H54 (cell line): ENCODE measurements around the gene HHATL.

Source experiments
- DNase-seq: peaks from one replicate; pipeline ENCODE4 v3.0.0; 2011; ENCODE audit warnings: low spot score, mixed read lengths; ENCODE audit not compliant: insufficient read length
- FAIRE-seq: peaks from 3 replicates; lab custom pipeline; 2011; peaks lifted over from hg19 to GRCh38; lab: Jason Lieb, UNC
- POLR2A ChIP-seq: IDR thresholded peaks from 2 replicates; pipeline ENCODE4 v1.6.1; 2011; ENCODE audit warnings: low read depth, mild to moderate bottlenecking, low read length

The HHATL gene

DNA sequence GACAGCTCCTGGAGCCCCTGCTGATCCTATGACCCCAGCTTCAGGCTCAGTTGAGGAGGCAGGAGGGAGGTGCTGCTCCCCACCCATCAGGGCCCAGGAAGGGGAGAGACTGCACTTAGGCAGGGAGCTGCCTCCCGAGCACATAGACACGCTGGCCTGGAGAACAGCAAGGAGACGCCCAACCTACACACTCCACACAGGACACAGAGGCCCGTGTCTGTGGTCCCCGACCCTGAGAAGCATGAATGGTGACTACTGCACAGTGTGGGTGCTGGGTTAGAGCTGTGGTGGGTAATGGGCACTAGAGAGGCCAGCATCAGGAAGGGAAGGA is 1.1 kb upstream of the HHATL start:
- FAIRE-seq (no peak), DNase-seq (no peak)
- no peak for TF ChIP-seq POLR2A

DNA sequence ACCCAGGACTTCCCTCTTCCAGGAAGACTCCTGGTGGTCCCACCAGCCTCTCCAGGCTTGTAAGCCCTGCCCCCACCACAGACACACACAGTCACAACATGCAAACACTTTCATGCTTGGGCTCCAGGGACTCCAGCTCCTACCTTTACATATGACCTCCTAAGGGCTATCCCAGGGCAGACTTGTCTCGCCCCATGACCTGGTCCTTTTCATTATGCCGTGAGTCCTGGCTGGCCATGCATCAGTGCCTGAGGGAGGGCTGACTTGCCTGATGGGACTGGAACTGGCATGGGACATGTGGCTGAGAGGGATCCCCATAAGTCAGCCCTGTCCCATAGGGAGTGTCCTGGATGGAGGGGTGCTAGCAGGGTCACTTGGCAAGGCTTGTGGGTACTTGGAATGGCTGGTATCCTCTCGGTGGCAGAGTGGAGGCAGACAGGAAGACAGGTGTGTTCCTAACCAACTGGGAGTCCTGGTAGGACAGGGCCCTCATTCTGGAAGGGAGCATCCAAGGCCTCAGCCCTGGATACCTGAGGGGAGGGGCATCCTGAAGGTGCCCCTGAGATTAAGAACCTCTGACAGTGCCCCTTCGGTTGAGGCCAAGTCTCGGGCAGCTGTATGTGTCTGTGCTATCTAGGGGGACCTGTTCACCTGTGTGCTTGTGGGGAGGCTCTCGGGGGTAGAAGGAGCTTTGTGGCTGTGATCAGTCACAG is 540 bp upstream of the HHATL start:
- DNase-seq (no peak), FAIRE-seq (no peak)
- no peak for TF ChIP-seq POLR2A

DNA sequence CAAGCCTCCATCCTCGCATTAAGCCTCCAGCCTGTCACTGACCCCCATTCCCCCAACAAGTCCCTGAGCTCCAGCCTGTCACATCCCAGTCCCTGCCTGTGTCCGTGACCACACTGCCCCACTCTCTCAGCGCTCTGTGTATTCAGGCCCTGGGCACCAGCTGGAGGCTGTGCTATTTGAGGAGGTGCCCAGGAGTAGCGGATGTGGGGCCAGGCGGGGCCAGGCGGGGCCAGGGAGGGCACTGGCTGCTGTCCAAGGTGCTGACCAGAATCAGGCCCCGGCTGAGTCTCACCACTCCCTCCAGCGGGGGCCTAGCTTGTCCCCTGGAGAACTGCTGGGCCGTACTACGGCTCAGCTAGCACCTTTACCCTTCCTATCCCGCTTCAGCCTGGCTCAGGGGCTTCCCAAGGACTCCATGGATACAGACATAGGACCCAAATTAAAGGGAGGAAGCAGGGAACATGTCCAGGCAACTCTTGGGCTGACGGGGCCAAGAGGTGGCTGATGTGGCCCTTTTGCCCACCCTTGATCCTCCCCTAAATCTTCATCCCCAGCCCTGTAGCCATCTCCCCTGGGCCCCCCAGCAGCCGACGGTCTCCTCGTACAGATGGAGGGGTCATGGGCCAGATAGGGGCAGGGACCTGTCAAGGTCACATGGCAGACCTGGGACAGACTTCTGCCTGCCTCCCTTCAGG is 1.1 kb downstream of the HHATL start:
- no peak for TF ChIP-seq POLR2A
- no peak for FAIRE-seq
- DNase-seq = peak; percentile 83

DNA sequence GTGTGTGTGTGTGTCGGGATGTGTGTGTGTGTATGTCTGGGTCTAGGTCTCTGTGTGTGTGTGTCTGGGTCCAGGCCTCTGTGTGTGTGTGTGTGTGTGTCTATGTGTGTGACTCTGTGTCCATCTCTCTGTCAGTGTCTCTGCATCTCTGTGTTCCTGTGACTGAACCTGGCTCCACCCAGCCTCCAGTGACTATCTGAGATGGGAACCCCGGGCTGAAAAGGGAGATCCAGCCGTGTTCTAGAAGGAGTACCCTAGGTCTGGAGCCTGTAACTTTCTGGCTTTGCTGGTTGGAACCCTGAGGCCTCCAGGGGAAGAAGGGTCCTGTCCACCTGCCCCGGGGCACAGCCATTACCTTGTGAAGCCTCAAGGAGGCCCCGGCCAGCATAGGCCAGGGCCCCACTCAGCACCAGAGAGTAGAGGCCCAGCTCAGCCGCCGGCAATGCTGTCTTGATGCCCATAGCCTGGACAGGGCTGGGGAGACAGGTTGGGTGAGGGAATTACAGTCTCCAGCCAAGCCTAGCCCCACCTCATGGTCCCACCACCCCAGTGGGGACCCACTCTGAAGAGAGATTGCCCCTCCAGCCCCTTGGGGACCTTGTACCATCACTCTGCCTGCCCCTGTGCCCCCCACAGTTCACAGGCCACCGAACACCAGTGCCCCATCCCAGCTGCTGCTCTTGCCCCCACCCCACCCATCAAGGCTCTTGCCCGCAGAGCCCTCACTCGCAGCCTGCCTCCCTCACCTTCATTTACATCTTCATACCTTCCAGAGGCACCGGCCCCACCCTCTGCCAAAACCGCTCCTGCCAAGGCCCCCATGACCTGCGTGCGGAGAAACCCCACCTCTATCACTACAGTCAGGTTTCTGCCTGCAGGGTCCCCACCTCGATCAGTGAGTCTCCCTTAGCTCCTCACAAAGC is 2.0 kb downstream of the HHATL start:
- no peak for TF ChIP-seq POLR2A
- DNase-seq (no peak), FAIRE-seq (no peak)

DNA sequence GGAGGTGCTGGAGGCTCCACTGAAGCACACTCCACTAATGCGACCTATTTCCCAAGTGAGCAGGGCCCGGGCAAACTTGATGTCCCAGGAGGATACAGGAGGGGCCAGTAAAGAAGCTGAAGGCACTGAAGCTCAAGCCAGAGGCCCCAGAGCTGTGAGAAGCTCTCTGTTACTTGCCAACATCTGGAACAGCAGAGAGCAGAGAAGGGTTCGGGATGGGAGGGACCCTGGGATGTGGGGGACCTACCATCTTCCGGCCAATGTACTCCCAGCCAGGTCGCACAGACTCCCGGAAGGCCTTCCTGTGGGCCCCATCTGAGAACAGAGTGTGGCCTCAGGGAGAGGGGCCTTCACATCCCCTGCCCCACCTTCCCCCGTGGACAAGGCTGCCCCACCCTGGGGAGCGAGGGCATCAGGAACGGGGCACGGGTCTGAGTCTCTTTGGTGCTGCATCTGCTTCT is 3.1 kb downstream of the HHATL start:
- no peak for DNase-seq
- no peak for TF ChIP-seq POLR2A
- no peak for FAIRE-seq

DNA sequence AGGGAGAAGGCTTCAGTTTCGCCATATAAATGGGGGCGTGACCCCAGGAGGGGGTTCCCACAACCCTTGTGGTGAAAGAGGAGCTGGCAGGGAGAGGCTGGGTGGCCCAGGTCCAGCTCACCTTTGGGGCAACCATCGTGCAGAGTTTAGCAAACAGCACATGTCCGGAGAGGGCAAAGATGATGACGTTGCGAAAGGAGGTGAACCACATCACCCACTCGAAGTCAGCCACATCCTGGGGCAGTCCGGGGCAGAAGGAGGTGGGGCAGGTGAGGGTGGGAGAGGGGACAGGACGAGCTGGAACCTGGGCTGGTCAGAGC is 3.7 kb downstream of the HHATL start:
- FAIRE-seq = no peak
- no peak for DNase-seq
- no peak for TF ChIP-seq POLR2A

DNA sequence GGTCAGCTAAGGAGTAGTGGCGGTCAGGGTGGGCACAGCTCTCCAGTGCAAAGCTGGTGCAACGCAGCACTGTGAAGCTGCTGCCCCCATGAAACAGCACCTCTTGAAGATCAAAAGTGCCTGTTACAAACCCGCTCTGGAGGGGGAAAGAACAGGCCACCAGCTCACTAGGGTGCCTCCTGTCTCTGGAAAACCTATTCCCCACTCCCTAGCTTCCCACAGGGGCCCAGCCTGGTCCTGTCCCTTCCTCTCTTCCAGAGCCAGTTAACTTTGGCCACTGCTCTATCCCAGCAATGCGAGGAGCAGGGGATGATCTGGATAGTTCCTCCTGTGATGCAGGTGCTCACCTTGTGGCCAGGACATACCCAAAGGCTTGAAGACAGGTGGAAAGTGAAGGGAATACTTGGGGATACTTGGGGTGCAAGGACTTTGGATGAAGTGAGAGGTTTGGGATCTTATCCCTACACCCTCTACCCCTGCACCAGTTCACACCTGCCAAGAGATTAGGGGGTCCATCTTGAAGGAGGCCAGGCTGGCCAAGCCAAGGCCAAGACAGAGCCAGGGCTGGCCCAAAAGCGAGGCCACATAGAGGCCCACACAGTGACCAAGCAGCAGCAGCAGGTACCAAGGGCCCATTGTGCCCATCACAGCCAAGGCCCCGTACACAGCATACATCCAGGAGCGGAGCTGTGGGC is 4.2 kb downstream of the HHATL start:
- TF ChIP-seq POLR2A = no peak
- FAIRE-seq (no peak), DNase-seq (no peak)

DNA sequence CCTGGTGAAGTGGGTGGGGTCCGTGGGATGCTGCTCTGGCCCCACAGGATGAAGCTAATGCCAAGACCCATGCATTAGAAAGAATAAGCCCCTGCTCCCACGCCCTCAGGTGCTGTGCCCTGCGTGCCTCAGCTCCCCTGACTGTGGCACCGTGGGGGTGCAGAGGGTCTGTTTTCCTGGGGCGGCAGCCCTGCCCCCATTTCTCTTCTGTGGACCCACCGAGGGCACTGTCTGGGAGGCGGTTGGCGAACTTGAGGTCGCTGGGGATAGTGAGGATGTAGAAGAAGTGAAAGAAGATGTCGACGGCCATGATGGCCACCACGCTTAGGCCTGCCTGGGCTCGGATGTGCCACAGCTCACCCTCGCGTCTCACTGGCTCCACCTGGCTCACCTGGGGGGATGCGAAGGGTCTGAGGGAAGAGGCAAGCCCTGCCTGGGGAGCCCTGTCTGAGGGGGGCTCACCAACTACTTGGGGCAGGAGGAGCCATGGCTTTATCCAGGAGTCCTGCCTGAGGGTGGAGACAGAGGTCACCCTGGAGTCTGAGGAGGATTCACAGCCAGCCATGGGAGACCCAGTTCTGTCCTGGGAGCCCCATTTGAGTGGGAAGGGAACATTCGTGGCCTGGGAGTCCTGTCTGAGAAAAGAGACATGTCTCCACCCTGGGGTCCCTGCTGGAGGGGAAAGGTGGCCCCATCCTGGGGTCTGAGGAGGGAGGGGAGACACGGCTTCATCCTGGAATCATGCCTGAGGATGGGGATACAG is 5.1 kb downstream of the HHATL start:
- FAIRE-seq (no peak), DNase-seq (no peak)

DNA sequence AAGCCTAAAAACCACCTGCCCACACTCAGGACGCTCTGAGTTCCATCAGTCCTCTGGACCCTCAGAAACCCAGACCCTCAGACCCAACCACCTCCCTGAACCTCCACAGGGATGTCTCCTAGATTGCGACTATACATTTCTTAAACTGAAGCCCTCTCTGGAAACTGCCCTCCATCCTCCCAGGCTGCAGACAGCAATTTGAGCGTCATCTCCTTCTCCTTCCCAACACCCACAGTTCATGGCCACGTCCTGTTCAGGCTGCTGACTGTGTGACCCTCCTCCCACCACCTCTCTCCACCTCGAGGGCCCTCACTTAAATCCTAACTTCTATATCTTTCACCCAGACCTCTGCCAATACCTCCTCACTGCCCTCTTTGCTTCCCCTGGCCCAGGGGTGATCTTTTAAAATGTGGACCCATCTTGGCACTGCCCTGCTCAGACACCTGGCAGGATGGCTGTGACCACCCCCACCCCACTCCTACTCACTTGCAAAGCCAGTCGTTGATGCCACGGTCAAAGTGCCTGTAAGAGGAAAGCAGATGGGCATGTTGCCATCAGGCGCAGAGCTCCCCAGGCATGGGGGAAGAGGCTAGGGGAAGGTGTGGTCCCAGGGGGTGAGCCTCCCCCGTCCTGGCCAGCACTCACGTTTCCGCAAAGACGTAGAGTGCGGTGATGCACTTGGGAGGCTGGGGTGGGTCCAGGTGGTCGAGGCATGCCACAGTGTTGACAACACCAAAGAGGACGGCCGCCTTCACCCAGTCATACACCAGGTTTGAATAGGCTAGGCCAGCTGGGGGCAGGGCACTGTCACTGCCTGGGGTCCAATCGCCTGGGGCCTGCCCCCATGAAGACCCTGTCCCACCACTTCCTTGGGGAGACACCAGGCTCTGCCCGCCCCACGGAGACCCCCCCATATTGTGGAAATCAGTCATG is 6.0 kb downstream of the HHATL start:
- FAIRE-seq (no peak), DNase-seq (no peak)
- no peak for TF ChIP-seq POLR2A

More for the DNA sequence above, 5.1 kb downstream of the HHATL start:
- no peak for TF ChIP-seq POLR2A

DNA sequence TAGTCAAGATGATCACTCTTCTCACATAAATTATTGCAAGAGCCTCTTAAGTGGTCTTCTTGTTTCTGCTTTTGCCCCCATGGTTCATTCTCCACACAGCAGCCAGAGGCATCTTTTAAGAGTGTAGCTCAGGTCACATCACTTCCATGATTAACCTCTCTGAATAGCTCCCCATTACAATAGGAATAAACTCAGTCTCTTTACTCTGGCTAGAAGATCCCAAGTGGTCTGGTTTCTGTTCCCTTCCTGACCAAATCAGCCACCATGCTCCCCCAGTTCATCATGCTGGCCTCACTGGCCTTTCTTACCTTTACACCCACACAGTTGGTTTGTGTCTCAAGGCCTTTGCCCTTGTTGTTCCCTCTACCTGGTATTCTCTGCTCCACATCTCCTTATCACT is 8.2 kb downstream of the HHATL start:
- DNase-seq (no peak), FAIRE-seq (no peak)
- no peak for TF ChIP-seq POLR2A

DNA sequence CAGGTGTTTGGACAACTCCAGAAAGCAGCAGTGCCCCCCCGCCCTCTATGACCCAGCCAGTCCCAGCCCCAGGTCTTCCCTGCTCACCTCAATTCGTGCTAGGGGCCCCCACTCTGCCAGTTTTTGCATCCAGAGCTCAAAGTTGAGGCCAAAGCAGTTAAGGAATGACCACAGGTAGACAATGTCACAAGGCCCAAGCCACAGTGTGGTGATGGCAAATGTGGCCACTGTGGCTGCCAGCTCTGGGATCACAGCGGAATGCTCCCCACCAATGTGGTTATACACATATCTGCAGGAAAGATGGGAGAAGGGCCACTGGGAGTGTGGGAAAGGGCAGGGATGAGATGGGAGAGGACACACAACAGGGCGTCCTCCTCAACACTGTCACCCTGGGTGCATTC is 9.1 kb downstream of the HHATL start:
- DNase-seq (no peak), FAIRE-seq (no peak)
- TF ChIP-seq POLR2A = no peak
